Stimulated activated CD4-positive, alpha-beta T cell treated with anti-CD3 and anti-CD28 coated beads, Interleukin-12 subunit alpha, Interleukin-12 subunit beta, amount 100 ng/mL, for 48 hours (primary cell): ENCODE data around the gene NCOA4.
"Not testable (repeated sequence)": the region's sequence is repeated elsewhere in the genome, so short reads cannot be mapped to it uniquely, and the experiment has no call there.

Experiments
- DNase-seq, 3 donors: peaks; one replicate each; pipeline ENCODE4 v3.0.0-alpha.2; 2020; ENCODE audit warnings: low read depth in 2 of 3, low spot score in 1 of 3

NCOA4 gene

GRCh38 chr10:46030091-46030937 is at the start of gene NCOA4:
TSS of gene NCOA4 (minus strand) at chr10:46030623. CDS start at chr10:46016680, 13,943 bp downstream.
- DNase-seq = peak; percentile 91 to 94 (median 93)

GRCh38 chr10:46079831-46080585 is 49.6 kb upstream of the NCOA4 start:
- DNase-seq = no peak

GRCh38 chr10:46077731-46078413 is 47.4 kb upstream of the NCOA4 start:
- DNase-seq = no peak

- DNase-seq = no peak
Measured at GRCh38 chr10:46077141-46077554, 46.7 kb upstream of the NCOA4 start.

GRCh38 chr10:46075869-46076268 is 45.4 kb upstream of the NCOA4 start:
- no peak for DNase-seq

GRCh38 chr10:46074196-46074946 is 43.9 kb upstream of the NCOA4 start:
- no peak for DNase-seq

GRCh38 chr10:46073564-46073963 is 43.1 kb upstream of the NCOA4 start:
- DNase-seq = no peak

- DNase-seq = no peak
Measured at GRCh38 chr10:46070749-46071148, 40.3 kb upstream of the NCOA4 start.

- no peak for DNase-seq
Measured at GRCh38 chr10:46069771-46070463, 39.5 kb upstream of the NCOA4 start.

GRCh38 chr10:46068905-46069304 is 38.5 kb upstream of the NCOA4 start:
- DNase-seq = no peak

- DNase-seq = no peak
Measured at GRCh38 chr10:46068117-46068516, 37.7 kb upstream of the NCOA4 start.

- no peak for DNase-seq
Measured at GRCh38 chr10:46064269-46064817, 33.9 kb upstream of the NCOA4 start.

- DNase-seq = no peak
Measured at GRCh38 chr10:46062723-46063428, 32.5 kb upstream of the NCOA4 start.

GRCh38 chr10:46060706-46061105 is 30.3 kb upstream of the NCOA4 start:
- DNase-seq = no peak

GRCh38 chr10:46057927-46058326 is 27.5 kb upstream of the NCOA4 start:
- not testable (repeated sequence) for DNase-seq

- DNase-seq = no peak
Measured at GRCh38 chr10:46057038-46057437, 26.6 kb upstream of the NCOA4 start.

GRCh38 chr10:46055771-46056170 is 25.3 kb upstream of the NCOA4 start:
- DNase-seq = no peak

- no peak for DNase-seq
Measured at GRCh38 chr10:46053534-46054434, 23.4 kb upstream of the NCOA4 start.
